ENCODE measurements around the gene CEP72.
A peak's percentile ranks its signal among the peaks of the same experiment; 100 is the strongest.
"Not testable (repeated sequence)": the region's sequence is repeated elsewhere in the genome, so short reads cannot be mapped to it uniquely, and the experiment has no call there.

Gene CEP72

DNA sequence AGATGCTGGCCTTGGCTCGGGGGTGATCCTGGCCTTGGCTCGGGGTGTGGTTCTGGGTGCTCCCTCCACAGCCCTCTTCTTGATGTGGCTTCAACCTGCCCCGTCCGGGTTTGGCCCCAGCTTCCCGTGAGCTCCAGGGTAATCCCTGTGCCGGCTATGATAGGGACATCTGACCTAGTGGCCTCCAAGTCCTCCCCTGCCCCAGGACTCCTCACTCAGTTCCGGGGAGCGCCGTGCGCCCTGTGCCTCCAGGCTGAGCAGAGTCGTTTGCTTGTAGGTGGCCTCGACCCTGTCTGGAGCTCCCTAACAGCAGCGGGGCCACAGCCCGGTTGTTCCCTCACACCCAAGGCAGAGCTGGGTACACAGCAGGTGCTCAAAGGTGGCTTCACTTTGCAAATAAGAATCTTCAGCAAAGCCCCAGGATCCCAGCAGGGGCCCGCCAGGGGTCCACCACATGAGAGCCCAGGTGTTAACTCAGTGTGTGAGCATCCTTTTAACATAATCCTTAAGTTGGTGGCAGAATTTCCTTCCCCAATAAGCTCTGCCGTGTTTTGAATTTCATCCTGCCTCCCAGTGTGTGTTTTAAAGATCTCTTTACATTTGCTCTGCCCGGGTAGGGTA lies 32.3 kb upstream of the CEP72 start:
- FAIRE-seq (no peak), DNase-seq (ENCODE audit: insufficient read length, low spot score) (no peak)

DNA sequence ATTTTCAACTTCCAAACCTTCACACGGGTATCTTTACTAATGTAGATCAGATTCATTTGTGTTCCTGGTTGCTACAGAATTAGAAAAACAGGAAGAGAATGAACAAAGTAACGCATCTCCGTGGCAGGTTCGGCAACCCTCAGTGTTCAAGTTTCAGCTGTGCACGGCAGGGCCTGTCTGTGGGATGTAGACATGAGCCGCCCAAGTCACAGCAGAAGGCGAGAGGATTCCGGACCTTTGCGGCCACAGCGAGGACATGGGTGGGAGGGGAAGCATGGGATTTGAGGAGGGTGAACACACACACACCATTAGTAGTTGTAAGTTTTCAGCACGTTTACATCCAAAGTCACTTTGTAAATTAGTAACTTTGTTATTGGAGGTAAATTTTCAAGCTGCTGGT lies 31.7 kb upstream of the CEP72 start:
- no peak for FAIRE-seq

GRCh38 chr5:581266-581665 lies 30.9 kb upstream of the CEP72 start:
- no peak for DNase-seq (ENCODE audit: insufficient read length, low spot score)
- FAIRE-seq, result peak; percentile 60

More for the DNA sequence above, 31.7 kb upstream of the CEP72 start:
- no peak for DNase-seq (ENCODE audit: insufficient read length, low spot score)

DNA sequence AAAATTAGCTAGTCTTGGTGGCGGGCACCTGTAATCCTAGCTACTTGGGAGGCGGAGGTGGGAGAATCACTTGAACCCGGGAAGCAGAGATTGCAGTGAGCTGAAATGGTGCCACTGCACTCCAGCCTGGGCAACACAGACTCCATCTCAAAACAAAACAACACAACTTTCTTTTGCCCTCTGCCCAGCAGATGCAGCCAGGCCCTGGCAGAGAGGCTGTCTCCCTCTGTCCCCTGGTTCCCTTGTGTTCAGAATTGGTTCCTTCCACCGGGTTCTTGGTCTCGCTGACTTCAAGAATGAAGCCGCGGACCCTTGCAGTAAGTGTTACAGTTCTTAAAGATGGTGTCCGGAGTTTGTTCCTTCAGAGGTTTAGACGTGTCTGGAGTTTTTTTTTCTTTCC lies 30.2 kb upstream of the CEP72 start:
- FAIRE-seq (no peak), DNase-seq (ENCODE audit: insufficient read length, low spot score) (no peak)

DNA sequence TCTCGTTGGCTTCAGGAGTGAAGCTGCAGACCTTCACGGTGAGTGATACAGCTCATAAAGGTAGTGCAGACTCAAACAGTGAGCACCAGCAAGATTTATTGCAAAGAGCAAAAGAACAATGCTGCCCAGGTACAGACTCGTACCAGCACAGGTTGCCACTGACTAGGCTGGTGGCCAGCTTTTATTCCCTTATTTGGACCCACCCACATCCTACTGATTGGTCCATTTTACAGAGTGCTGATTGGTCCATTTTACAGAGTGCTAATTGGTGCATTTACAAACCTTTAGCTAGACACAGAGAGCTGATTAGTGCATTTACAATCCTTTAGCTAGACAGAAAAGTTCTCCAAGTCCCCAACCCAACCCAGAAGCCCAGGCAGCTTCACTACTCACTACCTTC lies 29.7 kb upstream of the CEP72 start:
- FAIRE-seq; DNase-seq (ENCODE audit: insufficient read length, low spot score): not testable (repeated sequence)

DNA sequence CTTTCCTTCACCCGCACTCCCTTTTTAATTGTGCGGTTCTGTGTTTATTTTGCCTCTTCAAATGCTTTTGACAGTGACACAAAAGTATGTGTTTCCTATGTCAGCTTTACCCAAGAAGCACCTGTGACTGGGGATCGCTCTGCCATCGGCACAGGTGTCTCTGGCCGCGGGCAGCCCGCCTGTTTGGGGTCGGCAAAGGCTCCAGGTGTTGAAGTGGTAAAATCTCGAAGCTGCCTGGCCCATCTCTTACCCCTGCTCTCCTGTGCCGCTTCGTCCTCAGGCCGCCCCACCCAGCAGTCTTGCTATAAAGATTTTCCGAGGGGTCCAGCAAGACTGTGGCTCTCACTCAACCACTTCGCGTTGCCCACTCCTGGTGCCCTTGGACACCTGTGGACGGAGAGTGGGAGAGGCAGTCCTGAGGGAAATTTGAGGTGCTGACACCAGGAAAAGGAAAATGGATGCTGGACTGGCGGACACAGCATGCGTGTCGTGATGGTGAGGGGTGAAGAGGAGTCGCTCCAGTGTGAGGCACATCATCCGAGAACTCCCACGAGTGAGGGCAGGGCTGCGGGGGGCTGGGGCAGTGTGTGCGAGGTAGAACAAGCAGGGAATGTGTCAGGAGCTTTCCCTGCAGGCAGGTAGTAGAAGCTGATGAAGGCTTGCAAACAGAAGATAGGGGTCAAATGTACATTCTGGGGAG lies 29.1 kb upstream of the CEP72 start:
- DNase-seq (ENCODE audit: insufficient read length, low spot score), result no peak
- no peak for FAIRE-seq

GRCh38 chr5:583645-584044 lies 28.5 kb upstream of the CEP72 start:
- DNase-seq (ENCODE audit: insufficient read length, low spot score), result no peak

DNA sequence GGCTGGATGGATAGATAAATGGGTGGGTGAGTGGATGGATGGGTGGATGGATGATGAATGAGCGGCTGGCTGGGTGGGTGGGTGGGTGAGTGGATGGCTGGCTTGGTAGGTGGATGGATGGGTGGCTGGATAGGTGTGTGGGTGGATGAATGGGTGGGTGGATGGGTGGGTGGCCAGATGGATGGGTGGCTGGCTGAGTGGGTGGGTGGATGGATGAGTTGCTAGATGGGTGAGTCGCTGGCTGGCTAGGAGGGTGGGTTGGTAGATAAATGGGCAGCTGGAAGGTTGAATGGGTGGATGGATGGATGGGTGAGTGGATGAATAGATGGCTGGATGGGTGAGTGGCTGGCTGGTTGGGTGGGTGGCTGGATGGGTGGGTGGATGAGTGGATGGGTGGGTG lies 27.9 kb upstream of the CEP72 start:
- DNase-seq (ENCODE audit: insufficient read length, low spot score) (no peak), FAIRE-seq (peak; percentile 85)

More at GRCh38 chr5:583645-584044, 28.5 kb upstream of the CEP72 start:
- peak; percentile 89 for FAIRE-seq

DNA sequence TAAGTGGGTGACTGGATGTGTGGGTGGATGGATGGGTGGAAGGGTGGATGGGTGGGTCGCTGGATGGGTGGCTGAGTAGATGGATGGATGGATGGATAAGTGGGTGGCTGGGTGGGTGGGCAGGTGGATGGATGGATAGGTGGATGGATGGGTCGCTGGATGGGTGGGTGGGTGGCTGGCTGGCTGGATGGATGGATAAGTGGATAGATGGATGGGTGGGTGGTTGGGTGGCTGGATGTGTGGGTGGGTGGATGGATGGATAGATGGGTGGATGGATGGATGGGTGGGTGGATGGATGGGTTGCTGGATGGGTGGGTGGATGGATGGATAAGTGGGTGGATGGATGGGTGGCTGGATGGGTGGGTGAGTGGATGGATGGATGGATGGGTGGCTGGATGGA lies 27.3 kb upstream of the CEP72 start:
- DNase-seq (ENCODE audit: insufficient read length, low spot score) (no peak), FAIRE-seq (peak; percentile 88)

DNA sequence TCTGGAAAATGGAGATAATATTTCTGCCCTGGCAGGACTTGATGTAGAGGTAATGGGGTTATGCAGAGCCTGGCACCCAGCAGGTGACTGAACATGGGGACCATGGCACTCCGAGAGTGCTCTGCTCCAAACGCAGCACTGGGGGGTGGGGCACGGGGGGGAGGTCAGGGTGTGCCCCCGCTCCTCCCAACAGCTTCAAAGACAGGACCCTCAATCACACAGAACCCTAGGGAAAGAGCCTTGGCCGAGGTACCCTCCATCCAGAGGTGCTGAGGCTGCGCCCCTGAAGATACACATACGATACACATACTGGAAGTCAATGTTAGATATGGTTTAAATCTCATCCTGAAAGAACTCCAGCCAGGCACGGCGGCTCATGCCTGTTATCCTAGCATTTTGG lies 26.6 kb upstream of the CEP72 start:
- FAIRE-seq, result no peak
- no peak for DNase-seq (ENCODE audit: insufficient read length, low spot score)

- FAIRE-seq (no peak), DNase-seq (ENCODE audit: insufficient read length, low spot score) (no peak)
These were observed 26.0 kb upstream of the CEP72 start for GRCh38 chr5:585962-586628.

- no peak for DNase-seq (ENCODE audit: insufficient read length, low spot score)
- no peak for FAIRE-seq
These were observed 25.3 kb upstream of the CEP72 start for GRCh38 chr5:586751-587285.

GRCh38 chr5:587403-587802 lies 24.7 kb upstream of the CEP72 start:
- DNase-seq (ENCODE audit: insufficient read length, low spot score) (no peak), FAIRE-seq (no peak)

GRCh38 chr5:588406-588995 lies 23.6 kb upstream of the CEP72 start:
- FAIRE-seq, result no peak

GRCh38 chr5:589173-589572 lies 23.0 kb upstream of the CEP72 start:
- DNase-seq (ENCODE audit: insufficient read length, low spot score) (no peak), FAIRE-seq (peak; percentile 48)

More at GRCh38 chr5:588406-588995, 23.6 kb upstream of the CEP72 start:
- DNase-seq (ENCODE audit: insufficient read length, low spot score), result no peak

DNA sequence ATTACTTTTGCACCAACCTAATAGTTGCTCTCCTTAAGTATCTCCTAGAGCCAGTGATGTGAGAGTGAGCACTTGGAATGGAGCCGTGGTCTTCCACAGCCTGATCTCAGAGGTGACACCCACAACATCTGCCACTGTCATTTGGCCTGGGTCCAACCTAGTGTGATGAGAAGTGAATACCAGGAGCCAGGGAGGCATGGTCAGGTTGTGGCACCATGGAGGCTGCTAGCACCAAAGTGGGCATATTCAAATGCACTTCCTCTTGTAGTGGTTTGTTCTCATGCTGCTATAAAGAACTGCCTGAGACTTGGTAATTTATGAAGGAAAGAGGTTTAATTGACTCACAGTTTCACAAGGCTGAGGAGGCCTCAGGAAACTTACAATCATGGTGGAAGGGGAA lies 22.6 kb upstream of the CEP72 start:
- no peak for FAIRE-seq
- no peak for DNase-seq (ENCODE audit: insufficient read length, low spot score)

DNA sequence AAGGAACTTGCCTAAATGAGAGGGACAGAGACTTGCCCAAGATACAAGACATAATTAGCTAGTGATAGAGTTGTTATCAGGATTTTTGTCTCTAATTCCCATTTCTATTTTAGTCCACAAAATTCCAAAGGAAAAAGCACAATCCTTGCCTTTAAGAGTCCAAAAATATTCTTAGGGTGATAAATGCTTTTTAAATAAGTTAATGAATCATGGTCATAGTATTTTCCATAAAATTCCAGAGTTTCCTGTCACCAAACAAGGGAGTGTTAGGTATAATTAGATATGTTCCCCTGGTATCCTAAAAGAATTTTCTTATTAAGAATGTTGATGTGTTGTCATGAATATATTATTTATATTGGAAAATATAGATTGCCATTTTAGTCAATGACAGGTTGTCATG lies 21.8 kb upstream of the CEP72 start:
- no peak for FAIRE-seq
- no peak for DNase-seq (ENCODE audit: insufficient read length, low spot score)

DNA sequence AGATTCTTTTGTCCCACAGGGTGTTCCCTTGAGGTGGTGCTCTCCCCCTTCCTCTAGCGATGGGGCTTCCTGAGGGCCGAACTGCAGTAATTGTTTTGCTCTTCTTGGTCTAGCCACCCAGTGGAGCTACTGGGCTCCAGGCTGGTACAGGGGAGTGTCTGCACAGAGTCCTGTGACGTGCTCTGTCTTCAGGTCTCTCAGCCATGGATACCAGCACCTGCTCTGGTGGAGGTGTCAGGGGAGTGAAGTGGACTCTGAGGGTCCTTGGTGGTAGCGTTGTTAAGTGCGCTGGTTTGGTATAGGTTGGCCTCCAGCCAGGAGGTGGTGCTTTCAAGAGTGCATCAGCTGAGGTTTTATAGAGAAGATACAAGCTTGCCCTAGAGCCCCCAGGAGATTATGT lies 20.4 kb upstream of the CEP72 start:
- DNase-seq (ENCODE audit: insufficient read length, low spot score) (no peak), FAIRE-seq (no peak)

GRCh38 chr5:592158-592557 lies 20.0 kb upstream of the CEP72 start:
- FAIRE-seq, result peak; percentile 46
- no peak for DNase-seq (ENCODE audit: insufficient read length, low spot score)

- DNase-seq (ENCODE audit: insufficient read length, low spot score), result no peak
- FAIRE-seq, result no peak
These were observed 18.6 kb upstream of the CEP72 start for GRCh38 chr5:593511-593910.

DNA sequence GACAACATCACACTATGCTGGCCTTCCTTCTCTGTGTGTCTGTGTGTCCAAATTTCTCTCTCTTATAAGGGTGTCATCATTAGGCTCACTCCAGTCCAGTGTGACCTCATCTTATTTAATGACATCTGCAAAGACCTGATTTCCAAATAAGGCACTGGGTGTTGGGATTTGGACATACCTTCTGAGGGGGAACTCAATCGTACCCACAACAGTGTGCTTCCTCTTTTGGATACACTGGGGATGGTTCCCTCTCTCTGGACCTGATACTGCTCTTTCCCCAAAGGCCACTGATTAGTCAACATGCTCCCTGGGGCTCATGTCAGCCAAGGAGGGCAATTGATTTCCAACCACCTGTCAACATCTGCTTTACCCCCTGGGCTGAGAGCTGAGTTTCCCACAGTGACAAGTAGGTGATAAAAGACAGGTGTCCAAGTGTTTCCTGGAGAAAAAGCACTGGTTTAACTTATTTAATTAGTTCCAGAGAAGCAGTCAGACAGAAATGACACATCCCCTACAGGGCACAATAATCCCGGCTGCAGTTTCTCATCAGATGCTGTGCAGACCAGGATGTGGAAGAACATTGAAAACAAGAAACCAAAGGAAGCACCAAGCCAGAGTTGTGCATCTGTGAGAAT lies 17.8 kb upstream of the CEP72 start:
- no peak for FAIRE-seq
- DNase-seq (ENCODE audit: insufficient read length, low spot score), result no peak

Measured in HTR-8/SVneo (cell line).